ENCODE results near the gene RAC3.

The RAC3 gene

GRCh38 chr17:82031303-82031884 is at the start of gene RAC3:
Gene RAC3, plus strand, starts transcription at chr17:82031678. Its CDS starts 84 bp downstream, at chr17:82031762.
- DNase-seq: no peak

- no peak for DNase-seq
These were observed 48.4 kb upstream of the RAC3 start for GRCh38 chr17:81983011-81983638.

GRCh38 chr17:81983639-81984373 is 47.7 kb upstream of the RAC3 start:
- no peak for DNase-seq

GRCh38 chr17:81984773-81985410 is 46.6 kb upstream of the RAC3 start:
- DNase-seq: no peak

GRCh38 chr17:81986606-81987005 is 44.9 kb upstream of the RAC3 start:
- DNase-seq: no peak

GRCh38 chr17:81987161-81987770 is 44.2 kb upstream of the RAC3 start:
- DNase-seq: no peak

- DNase-seq: no peak
These were observed 40.4 kb upstream of the RAC3 start for GRCh38 chr17:81990836-81991683.

GRCh38 chr17:81991684-81992305 is 39.7 kb upstream of the RAC3 start:
- DNase-seq: no peak

- no peak for DNase-seq
These were observed 39.0 kb upstream of the RAC3 start for GRCh38 chr17:81992306-81993102.

GRCh38 chr17:81993729-81994592 is 37.5 kb upstream of the RAC3 start:
- no peak for DNase-seq

GRCh38 chr17:81994593-81995462 is 36.6 kb upstream of the RAC3 start:
- no peak for DNase-seq

GRCh38 chr17:81995463-81996231 is 35.8 kb upstream of the RAC3 start:
- DNase-seq: no peak

- DNase-seq: no peak
These were observed 35.2 kb upstream of the RAC3 start for GRCh38 chr17:81996232-81996756.

- DNase-seq: no peak
These were observed 34.6 kb upstream of the RAC3 start for GRCh38 chr17:81996757-81997441.

GRCh38 chr17:81998212-81998611 is 33.3 kb upstream of the RAC3 start:
- no peak for DNase-seq

- no peak for DNase-seq
These were observed 32.6 kb upstream of the RAC3 start for GRCh38 chr17:81998691-81999438.
